ENCODE data around the gene DDX52. TPM values are rescaled to one million over a fixed set of nuclear protein-coding genes. Genes with fewer than 3 reads are reported as not detected.

Gene DDX52
- total and polyA plus RNA-seq, 2 of the 13 experiments (the other 11 are each of a cell fraction or from before 2014, with no cell fraction given) = 8.9 to 36.1 TPM

DNA sequence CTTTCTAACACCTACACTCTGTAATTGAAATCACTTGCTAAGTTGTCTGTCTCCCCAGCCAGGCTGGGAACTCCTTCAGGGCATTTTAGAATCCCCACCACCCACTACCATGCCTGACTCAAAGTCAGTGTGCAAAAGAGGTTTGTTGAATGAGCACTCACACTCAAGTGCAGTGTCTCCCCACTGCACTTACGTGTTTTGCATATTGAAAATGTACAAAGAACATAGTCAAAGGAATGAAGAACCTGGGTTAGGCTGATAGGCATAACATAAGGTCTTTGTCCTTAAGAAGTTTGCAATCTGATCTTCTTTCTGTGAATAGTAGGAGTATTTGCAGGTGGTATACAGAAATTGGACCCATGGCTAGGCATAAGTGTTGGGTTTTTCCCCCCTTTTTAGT, 33.8 kb upstream of the DDX52 start:
- Histone ChIP-seq H3K9me3 (ENCODE audit: low read length) (no peaks in the 10 kb centered on the region), H4K20me1 (ENCODE audit: insufficient read depth, low read length) (no peaks in the 10 kb centered on the region), H3K27ac (ENCODE audit: extremely low read length, insufficient read depth, low read length) (peak overlapping the region; percentile 97), H3K4me3 (replicated peaks in 1 of 3; ENCODE audit: insufficient read depth in 1 of 3, low read depth in 2 of 3, low read length in 3 of 3) (peak overlapping the region in 2 of 3 experiments; percentile 0 to 58; a peak in 1 of 6 replicates), H2AFZ (ENCODE audit: low read length) (no peak overlapping the region), H3K36me3 (replicated peaks in 1 of 2; ENCODE audit: control insufficient read depth in 1 of 2, insufficient read depth in 2 of 2, low read length in 2 of 2) (no peaks in the 10 kb centered on the region), H3K27me3 (ENCODE audit: control insufficient read depth in 1 of 2, insufficient read depth in 2 of 2, low read length in 2 of 2) (no peaks in the 10 kb centered on the region), H3K79me2 (ENCODE audit: insufficient read depth, low read length) (no peaks in the 10 kb centered on the region), H3K9ac (ENCODE audit: insufficient read depth, low read depth, low read length) (peak overlapping the region; percentile 84), H3K4me2 (ENCODE audit: low read depth, low read length) (peak overlapping the region; percentile 84), H3K4me1 (ENCODE audit: insufficient read depth, low read length) (peaks cover 71% of the 10 kb centered on the region)
- POLR2A ChIA-PET = interaction anchor here (2.2 to 3.9 kb wide), 3 partner anchors 21 to 36 kb away, joined by 13 to 30 read pairs (median 27); no protein-coding TSS in a partner anchor
- in situ Hi-C loops (cut with HindIII; ENCODE audit: extremely low pct_ligation_motif_present, low pct_unique_long_range_greater_than_20kb) (no loop called here), intact Hi-C loops (cut with micrococcal nuclease; ENCODE audit: unreplicated experiment) (loop anchor here (2.0 kb wide), 1 partner anchor 22 kb away; no protein-coding TSS in a partner anchor)
- ATAC-seq = no peak
- CTCF ChIA-PET (ENCODE audit: low intra/inter-chr PET ratio, low total read pairs) = no interaction called here
- TF ChIP-seq, protein P1, sequence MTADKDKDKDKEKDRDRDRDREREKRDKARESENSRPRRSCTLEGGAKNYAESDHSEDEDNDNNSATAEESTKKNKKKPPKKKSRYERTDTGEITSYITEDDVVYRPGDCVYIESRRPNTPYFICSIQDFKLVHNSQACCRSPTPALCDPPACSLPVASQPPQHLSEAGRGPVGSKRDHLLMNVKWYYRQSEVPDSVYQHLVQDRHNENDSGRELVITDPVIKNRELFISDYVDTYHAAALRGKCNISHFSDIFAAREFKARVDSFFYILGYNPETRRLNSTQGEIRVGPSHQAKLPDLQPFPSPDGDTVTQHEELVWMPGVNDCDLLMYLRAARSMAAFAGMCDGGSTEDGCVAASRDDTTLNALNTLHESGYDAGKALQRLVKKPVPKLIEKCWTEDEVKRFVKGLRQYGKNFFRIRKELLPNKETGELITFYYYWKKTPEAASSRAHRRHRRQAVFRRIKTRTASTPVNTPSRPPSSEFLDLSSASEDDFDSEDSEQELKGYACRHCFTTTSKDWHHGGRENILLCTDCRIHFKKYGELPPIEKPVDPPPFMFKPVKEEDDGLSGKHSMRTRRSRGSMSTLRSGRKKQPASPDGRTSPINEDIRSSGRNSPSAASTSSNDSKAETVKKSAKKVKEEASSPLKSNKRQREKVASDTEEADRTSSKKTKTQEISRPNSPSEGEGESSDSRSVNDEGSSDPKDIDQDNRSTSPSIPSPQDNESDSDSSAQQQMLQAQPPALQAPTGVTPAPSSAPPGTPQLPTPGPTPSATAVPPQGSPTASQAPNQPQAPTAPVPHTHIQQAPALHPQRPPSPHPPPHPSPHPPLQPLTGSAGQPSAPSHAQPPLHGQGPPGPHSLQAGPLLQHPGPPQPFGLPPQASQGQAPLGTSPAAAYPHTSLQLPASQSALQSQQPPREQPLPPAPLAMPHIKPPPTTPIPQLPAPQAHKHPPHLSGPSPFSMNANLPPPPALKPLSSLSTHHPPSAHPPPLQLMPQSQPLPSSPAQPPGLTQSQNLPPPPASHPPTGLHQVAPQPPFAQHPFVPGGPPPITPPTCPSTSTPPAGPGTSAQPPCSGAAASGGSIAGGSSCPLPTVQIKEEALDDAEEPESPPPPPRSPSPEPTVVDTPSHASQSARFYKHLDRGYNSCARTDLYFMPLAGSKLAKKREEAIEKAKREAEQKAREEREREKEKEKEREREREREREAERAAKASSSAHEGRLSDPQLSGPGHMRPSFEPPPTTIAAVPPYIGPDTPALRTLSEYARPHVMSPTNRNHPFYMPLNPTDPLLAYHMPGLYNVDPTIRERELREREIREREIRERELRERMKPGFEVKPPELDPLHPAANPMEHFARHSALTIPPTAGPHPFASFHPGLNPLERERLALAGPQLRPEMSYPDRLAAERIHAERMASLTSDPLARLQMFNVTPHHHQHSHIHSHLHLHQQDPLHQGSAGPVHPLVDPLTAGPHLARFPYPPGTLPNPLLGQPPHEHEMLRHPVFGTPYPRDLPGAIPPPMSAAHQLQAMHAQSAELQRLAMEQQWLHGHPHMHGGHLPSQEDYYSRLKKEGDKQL (CRISPR knock-in tag; IDR thresholded peaks at IDR 0.05; ENCODE audit: low read depth) = 0 out of 2 replicates have a peak, but pooled peaks have one; percentile 4
- TF ChIP-seq KLF12 (CRISPR knock-in tag; IDR thresholded peaks at IDR 0.05; ENCODE audit: borderline replicate concordance) = no peak
- no peak for TF ChIP-seq EHMT2 (IDR thresholded peaks at IDR 0.05; ENCODE audit: borderline replicate concordance, low read depth, low read length)
- BruUV-seq (replicated peaks) = no TSS peak
- no peak for FAIRE-seq
- 43% methylated on average over 1 of the region's 1 CpG for WGBS (ENCODE audit: low lambda C conversion rate)
- no peak for DNase-seq (ENCODE audit: low spot score)

Data from HepG2 (cell line).